ENCODE results near the gene RNF13.

RNF13 gene, protein sequence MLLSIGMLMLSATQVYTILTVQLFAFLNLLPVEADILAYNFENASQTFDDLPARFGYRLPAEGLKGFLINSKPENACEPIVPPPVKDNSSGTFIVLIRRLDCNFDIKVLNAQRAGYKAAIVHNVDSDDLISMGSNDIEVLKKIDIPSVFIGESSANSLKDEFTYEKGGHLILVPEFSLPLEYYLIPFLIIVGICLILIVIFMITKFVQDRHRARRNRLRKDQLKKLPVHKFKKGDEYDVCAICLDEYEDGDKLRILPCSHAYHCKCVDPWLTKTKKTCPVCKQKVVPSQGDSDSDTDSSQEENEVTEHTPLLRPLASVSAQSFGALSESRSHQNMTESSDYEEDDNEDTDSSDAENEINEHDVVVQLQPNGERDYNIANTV

DNA sequence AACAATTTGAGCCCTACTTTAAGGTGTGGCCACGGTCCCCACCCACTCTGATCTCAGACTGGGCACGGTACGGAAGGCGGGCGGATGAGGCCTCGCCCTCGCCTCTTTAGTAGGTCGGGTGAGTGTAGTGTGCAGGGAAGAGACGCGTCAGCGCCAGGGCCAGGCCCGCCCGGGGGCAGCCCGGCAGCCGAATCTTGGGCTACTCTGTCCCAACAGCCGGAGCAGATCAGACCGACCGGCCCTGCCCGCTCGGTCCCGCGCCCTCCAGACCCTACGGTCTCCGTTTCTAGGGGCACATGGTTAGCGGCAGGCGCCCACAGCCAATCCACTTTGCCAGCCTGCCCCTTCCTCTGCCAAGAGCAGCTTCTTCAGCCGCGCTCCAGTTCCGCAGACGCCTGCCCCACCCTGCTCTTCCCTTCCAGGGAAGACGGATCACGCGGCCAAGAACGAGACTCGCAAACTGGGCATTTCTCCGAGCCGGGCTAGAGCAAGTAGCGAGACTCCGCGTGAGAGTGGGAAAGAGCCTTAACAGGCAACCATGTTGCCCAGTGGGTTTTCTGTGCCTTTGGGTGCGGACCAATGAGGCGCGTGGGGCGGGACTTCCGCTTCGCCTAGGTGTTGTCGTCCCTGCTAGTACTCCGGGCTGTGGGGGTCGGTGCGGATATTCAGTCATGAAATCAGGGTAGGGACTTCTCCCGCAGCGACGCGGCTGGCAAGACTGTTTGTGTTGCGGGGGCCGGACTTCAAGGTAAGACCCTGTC lies at the start of gene RNF13:
Gene RNF13, plus strand, starts transcription at position 610 of the 761 bp plus-strand sequence. CDS start 32,812 bp downstream, outside the sequence.
- DNase-seq (ENCODE audit: low read depth), result peak; percentile 94

DNA sequence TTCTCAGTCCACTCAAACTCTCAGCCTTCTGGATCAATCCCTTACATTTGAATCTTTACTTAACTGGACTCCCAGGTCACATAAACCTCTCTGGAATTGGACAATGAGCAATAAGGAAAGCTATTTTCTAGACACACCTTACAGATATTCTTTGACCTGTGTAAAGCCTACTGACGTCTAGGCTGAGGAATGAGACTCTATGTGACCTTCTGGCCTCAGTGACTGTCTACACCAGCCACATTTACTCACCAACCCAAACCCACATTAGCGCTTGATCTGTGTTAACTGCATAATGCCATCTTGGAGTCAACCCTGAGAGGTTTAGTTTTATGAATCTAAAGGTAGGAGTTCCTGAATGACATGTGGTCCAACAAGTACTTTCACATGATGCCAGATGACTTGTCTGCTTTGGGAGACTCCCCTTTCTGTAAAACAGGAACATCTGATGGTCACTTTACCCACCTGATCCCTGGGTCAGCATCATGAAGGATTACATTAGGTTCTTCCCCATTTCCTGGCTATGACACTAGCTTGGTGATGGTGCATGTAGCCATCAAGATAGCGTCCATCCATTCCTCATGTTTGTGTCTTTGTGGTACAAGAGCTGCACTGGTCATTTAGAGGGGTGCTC lies 49.3 kb upstream of the RNF13 start:
- DNase-seq (ENCODE audit: low read depth), result no peak

DNA sequence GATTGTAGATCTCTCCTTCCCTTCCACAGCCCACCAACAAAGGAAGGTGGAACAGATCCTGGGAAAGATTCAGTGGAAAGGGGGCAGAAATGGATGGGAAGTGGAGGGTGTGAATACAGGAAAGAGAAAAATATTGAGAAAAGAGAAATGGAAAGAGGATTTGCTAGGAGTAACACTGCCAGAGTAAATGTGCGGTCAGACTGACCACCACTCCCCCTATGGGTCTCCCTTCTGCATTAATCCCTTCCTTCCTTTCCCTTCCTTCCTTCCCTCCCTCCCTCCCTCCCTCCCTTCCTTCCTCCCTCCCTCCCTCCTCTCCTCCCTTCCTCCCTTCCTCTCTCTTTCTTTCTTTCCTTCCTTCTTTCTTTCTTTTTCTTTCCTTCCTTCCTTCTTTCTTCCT lies 48.7 kb upstream of the RNF13 start:
- DNase-seq (ENCODE audit: low read depth), result no peak

DNA sequence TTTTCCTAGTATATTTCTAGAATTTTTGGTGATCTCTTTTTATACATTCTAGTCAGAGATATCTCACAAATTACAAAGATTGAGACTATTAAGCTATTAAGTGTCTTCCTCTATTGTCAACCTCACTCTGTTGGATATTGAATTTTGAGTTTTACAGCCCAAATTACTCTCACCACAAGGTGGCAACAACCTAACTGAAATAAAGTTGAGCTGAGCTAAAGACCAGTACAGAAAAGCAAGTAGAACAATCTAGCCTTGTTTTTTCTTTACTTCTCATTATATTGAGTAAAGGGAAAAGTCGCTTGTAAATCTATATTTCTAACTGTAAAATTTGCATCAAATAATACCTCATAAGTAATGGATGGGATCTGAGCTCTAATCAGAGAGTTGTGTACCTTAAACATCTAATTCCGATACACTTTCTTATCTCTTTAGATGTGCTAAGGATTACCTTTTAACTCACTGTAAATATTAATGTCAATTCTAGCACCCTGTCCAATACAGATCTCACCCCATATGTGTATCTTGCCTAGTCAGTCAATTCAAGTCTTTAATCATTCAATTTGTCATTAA lies 47.2 kb upstream of the RNF13 start:
- DNase-seq (ENCODE audit: low read depth), result peak; percentile 51

DNA sequence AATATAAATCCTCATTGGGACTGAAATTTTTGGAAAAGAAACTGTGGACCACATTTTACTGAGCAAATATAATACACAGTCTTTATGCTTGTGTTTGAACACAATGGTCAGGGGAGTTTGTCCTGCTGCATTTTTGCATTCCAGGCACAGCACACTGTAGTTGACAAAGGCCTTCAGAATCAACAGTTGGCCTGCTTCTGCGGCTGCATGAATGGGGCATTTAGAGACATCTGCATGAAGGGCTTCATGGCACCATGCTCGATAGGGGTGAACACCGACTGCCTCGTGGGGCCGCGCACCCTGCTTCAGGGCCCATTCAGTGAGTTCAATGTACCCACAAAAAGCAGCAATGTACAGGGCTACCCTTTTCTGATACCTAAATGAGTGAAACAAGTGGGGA lies 45.3 kb upstream of the RNF13 start:
- DNase-seq (ENCODE audit: low read depth), result no peak

DNA sequence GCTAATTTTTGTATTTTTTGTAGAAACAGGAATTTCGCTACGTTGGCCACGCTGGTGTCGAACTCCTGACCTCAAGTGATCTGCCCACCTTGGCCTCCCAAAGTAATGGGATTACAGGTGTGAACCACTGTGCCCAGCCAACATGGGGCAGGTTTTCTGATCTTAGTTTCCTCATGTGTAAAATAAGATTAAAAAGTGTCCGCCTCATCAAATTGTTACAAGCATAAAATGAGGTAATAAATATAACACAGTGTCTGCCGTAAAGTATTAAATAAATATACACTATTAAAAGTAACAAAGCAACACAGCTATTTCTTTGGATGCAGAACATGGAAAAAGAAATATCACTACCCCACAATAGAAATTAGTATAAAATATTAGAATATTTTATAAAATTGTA lies 44.3 kb upstream of the RNF13 start:
- no peak for DNase-seq (ENCODE audit: low read depth)

DNA sequence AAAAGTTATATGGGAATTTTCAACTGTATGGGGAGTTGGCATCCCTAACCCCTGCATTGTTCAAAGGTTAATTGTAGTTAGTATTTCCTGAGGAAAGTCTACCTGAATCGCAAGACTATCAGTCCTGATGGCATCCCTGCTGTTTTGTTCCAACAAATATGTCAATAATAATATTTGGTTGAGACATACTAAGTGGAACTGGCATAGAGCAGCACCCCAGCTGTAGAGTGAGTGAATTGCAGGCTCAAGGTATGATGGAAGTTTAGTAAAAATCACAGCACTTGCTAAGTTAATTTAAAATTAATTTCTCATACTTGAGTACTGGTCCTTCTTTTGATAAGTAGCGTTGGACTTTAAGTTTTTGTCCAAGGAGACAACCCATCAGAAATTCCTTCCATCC lies 42.8 kb upstream of the RNF13 start:
- no peak for DNase-seq (ENCODE audit: low read depth)

DNA sequence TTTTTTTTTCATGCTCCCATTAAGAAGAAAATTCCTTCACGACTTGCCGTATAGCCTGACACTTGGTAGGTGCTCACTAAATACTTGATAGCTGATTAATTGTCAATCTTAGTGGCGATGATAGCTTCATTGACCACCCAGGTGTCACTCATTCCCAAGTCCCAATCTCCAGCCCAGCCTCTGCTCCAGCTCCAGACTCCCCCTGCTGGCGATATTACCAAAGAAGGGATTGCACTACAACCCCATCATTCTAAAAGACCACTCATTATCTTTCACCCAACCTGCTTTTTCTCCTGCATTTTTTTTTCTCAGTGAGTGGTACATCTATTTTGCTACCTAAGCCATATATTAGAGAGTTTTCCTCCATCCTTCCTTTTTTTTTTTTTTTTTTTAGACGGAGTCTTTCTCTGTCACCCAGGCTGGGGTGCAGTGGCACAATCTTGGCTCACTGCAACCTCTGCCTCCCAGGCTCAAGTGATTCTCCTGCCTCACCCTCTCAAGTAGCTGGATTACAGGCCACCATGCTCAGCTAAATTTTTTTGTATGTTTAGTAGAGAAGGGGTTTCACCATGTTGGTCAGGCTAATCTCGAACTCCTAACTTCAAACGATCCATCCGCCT lies 41.3 kb upstream of the RNF13 start:
- DNase-seq (ENCODE audit: low read depth), result peak; percentile 16

DNA sequence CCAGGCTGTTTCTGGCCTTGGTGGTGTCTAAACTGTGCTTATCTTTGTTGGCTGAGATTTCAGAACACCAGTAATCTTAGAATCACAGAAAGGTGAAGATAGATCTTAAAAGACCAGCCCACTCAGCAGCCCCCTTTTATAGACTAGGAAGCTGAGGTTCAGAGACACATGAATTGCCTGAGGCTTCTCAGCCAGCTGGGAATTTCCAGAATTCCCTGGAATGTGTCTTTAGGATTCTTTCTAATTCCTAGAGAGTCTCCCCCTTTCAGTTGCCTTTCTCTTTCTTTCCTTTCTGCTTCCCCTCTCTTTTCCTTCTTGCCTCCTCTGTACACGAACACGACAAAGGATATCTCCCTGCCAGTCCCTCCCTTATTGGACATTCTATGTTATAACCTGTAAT lies 40.2 kb upstream of the RNF13 start:
- DNase-seq (ENCODE audit: low read depth), result no peak

DNA sequence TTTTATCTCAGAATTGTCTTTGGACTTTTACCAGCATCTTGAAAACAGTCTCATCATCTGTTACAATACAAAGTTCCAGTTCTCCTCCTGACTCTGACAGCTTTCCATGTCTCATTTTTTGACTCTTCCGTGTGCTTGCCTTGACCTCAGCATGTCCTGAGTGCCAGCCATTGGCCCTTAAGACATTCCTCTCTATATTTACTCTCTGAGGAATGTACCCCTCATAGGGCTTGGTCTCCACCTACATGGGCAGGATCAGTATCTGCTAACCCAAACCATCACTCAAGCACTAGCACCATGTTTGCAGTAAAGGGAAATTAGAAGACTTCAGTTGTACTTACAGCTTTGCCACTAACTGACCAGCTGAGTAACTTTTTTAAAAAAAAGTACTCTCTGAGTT lies 36.8 kb upstream of the RNF13 start:
- DNase-seq (ENCODE audit: low read depth), result peak; percentile 8

DNA sequence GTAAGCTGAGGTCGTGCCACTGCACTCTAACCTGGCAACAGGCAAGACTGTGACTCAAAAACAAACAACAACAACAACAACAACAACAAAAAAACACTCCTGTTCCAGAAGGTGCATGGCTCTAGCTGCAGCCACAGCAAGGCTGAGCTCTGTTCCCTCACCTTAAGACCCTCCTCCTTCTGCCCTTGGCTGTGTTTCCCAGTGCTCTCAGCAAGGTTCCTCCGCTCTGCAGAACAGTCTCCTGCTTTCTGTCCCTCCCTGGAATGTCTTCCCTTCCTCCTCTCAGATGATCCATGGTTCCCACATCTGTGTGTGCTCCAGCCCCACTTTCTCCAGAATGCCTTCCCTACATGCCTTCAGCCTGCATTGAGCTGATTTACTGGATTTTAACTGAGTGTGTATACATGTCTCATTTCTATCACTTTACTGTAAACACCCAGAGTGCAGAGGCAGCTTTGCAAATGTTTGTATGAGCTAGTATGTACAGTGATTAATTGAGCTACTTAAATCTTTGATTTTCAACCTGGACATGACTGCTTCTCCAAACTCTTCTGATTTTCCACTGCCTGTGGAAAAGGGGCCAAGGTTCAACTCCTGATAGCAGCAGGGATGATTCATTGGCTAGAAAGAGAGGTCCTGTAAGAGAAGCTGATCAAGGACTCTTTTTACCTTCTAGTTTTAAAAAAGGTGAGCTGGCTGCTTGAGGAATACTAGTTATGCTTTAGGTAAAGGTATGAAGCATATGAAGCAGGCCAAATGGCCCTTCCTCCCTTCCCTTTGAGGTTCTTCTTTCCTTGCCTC lies 35.4 kb upstream of the RNF13 start:
- peak; percentile 5 for DNase-seq (ENCODE audit: low read depth)

DNA sequence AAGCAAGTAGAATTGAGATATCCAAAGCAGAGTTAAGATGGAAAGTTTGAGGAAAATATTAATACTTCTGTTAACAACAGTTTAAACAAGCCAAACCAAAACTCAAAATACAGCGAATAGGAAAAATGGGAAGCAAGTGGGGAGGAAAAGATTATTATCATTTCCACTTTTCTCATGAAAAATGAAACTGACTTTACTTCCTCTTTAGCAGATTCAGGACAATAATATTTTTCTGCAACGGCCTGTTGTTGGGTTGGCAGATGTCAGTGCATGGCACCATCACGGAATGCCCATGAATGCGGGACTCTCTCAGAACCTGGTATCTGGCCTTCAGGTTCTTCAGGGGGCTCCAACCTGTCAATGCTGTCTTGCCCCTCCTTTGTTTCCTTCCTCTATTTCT lies 31.8 kb upstream of the RNF13 start:
- no peak for DNase-seq (ENCODE audit: low read depth)

DNA sequence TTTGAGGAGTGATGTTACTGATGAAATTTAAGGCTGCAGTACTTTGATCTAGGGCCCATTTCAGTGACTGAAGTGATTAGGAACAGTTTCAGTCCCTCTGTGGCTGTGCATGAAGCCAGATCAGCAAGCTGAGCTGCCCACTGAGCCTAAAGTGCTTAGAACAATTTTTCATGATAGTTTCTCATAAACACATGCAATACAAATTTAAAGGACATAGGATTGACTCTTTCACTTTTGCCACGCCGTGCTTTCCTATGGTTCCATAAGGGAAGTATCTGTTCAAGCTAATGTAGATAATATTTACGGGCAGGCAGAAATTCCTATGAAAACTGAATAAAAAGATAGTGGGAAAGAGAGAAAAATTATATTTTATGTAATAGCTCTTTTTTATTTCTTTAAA lies 31.3 kb upstream of the RNF13 start:
- DNase-seq (ENCODE audit: low read depth), result no peak

DNA sequence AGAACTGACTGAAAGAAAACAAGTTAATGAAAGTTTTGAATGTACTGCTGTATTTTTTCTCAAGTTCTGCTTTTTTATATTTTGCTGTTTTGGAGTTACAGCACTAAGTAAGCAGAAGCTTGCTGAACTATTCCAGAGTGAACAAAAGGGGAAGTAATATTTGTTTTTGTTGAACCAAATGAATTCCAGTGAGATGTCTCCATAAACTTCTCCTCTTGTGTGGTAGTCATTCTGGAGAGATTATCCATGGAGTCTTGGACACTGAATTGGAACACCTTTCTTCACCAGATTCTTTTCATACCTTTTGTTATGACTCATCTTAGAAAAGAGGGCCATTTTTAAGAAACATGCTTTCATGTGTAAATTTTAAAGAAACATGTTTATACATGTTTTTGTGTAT lies 29.4 kb upstream of the RNF13 start:
- peak; percentile 72 for DNase-seq (ENCODE audit: low read depth)

DNA sequence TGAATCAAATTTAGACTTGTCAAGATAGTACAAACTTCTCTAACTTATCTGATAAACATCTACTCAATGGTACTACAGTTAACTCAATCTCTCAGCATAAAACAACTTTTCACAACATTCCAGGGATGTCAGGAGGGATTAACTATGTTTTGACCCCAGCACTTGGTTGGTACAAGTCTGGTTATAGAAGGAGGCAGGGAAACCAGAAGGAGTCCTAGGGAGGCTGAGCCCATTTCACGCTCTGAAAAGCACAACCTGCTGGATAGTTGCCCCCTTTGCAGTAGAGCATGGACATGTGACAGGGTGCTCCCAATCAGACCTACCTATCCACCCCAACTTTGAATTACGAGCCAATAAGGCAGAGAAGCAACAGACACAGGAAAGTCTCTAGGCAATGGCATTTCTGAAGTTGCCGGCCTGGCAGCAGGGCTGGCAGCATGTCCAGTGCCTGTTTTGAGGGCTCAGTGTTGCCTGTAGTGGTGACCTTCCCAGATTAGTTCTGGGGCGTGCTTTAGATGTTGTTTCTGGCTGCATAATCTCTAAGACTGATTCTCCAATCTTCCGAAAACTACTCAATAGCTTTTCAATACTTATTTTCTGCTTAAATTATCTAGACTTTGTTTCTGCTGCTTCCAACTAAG lies 28.8 kb upstream of the RNF13 start:
- DNase-seq (ENCODE audit: low read depth), result peak; percentile 70

DNA sequence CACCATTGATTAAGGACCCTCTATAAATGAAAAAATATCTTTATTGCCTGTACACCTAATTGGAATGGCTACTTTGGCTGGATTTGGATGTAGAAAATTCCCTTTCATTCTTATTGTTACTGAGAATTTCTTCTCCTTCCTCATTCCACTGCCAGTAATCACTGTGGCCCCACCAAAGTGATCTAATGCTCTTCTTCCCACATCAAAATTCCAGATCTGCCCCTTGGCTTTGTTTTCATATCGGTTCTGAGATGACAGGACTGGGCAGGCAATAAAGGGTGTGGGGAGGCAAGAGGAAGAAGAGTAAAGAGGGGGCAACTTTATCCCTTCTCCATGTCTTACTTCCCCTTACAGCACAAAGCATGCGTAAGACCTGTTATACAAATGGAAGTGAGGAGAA lies 22.7 kb upstream of the RNF13 start:
- no peak for DNase-seq (ENCODE audit: low read depth)

DNA sequence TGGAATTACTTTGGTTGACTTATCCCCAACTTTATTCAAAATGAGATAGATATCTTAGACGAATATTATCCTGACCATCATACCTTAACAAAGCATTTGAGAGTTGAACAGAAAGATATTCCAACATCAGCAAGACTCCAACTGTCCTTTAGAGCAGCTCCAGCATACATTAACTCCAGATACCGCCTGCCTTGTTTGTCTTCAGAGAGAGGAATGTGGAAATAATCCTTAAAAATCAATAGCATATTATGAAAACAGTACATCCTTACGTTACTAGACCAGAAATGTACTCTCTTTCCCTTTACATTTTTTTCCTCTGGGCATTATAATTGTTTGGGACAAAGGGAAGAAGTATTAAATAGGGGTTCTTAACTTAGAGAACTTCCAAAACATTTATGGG lies 22.3 kb upstream of the RNF13 start:
- DNase-seq (ENCODE audit: low read depth), result no peak

DNA sequence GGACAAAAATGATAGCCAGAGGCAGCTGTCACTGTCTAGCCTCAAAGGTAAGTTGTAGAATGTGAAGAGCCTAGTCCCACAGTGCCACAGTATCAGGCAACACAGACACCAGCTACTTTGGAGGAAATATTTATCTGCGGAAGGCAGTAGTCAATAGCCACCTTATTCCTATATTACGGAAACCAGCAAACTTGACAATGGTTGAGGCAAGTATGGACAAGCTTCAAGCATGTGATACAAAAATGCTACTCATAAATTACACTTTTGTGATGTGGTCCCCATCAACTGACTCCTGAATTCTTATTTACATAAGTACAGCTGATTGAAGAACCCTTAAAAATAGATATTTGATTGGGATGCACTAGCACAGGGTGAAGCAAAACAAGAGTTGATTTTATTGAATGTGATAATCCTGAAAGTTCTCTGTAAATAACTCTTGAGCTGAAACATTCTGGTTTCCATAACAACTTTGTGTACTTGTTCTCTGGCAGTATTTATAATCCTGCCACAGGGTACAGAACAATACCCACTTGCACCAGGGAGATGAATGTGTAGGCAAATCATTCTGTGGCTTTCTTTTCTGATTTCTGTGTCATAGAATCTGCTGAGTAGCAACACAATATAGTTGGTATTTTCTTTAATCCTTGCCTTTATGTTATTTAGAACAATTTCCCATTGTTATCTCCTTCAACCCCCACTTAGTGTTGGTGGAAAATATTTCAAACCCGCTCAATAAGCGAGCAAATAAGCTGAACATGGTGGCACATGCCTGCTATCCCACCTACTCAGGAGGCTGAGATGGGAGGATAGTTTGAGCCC lies 20.4 kb upstream of the RNF13 start, which contains the start of gene ANKUB1:
Gene ANKUB1, minus strand, starts transcription at position 103 of the 819 bp plus-strand sequence. CDS start 188 bp downstream, outside the sequence.
- no peak for DNase-seq (ENCODE audit: low read depth)

DNA sequence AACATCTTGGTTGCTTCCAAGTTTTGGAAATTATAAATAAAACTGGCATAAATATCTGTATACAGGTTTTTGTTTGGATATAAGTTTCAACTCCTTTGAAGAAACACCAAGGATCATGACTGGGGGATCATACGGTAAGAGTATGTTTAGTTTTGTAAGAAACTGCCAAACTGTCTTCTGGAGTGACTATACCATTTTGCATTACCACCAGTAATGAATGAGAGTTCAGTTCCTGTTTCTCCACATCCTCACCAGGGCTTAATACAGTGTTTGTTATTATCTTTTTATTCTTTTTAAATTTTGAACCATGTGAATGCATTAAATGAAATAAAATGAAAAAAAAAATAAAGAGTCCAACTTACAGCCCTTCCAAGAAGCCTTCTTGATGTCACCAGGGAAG lies 17.0 kb upstream of the RNF13 start:
- DNase-seq (ENCODE audit: low read depth), result no peak

DNA sequence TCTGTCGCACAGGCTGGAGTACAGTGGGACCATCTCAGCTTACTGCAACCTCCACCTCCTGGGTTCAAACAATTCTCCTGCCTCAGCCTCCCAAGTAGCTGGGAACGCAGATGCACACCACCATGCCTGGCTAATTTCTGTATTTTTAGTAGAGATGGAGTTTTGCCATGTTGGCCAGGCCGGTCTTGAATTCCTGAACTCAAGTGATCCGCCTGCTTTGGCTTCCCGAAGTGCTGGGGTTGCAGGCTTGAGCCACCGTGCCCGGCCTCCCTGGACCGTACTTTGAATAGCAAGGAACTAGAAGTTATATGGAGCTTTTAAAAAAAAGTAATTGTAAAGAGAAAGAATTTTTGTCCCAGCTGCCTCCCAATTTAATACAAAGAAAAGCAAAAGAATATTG lies 12.3 kb upstream of the RNF13 start:
- DNase-seq (ENCODE audit: low read depth), result no peak
